Sigmoid colon (tissue), 7 donors: ENCODE measurements around the gene GRM7. TPM values are rescaled to one million over a fixed set of nuclear protein-coding genes. Genes with fewer than 3 reads are reported as not detected.

Experiments
- DNase-seq: peaks from one replicate; pipeline ENCODE4 v3.0.0-alpha.2; 2019
- H3K27ac ChIP-seq, 4 donors: fragments of 200-600 bp; sonication (generic); one replicate each; pipeline ENCODE4 v1.5.1; 2016 to 2019; ENCODE audit warnings: mild to moderate bottlenecking in 1 of 4
- H3K27me3 ChIP-seq, 3 donors: fragments of 200-600 bp; sonication (generic); one replicate each; pipeline ENCODE4 v1.5.1; 2019; ENCODE audit warnings: mild to moderate bottlenecking in 1 of 3
- H3K36me3 ChIP-seq, 4 donors: fragments of 200-600 bp; sonication (generic); one replicate each; pipeline ENCODE4 v1.5.1; 2016 to 2019
- H3K4me1 ChIP-seq, 4 donors: fragments of 200-600 bp; sonication (generic); one replicate each; pipeline ENCODE4 v1.5.1; 2017 to 2019
- H3K4me3 ChIP-seq, 4 donors: fragments of 200-600 bp; sonication (generic); one replicate each; pipeline ENCODE4 v1.5.1; 2017 to 2019; ENCODE audit warnings: mild to moderate bottlenecking in 2 of 4, moderate library complexity in 1 of 4
- H3K9me3 ChIP-seq, 4 donors: fragments of 200-600 bp in 3 of 4; sonication (generic) in 3 of 4; one replicate each; pipeline versions ENCODE4 v1.5.1 to v1.6.1; 2013 to 2019
- CTCF ChIP-seq, 4 experiments: fragments of 450-650 bp in 3 of 4; fragments of 200-600 bp in 1 of 4; IDR thresholded peaks; one replicate each; pipeline ENCODE4 v1.5.1; 2016 to 2019; ENCODE audit warnings: antibody characterized with exemption in 4 of 4, mild to moderate bottlenecking in 3 of 4, moderate library complexity in 2 of 4
- EP300 ChIP-seq, 4 donors: sonication (generic); formaldehyde crosslinking; IDR thresholded peaks; one replicate each; pipeline ENCODE4 v1.6.1; 2017; ENCODE audit warnings: antibody characterized with exemption in 4 of 4
- POLR2A ChIP-seq, 2 donors: fragments of 450-650 bp; IDR thresholded peaks; one replicate each; pipeline ENCODE4 v1.6.1; 2016; ENCODE audit warnings: antibody characterized with exemption in 2 of 2, mild to moderate bottlenecking in 2 of 2, moderate library complexity in 2 of 2
- POLR2AphosphoS5 ChIP-seq, 4 donors: sonication (generic); formaldehyde crosslinking; IDR thresholded peaks; one replicate each; pipeline ENCODE4 v1.6.1; 2017; ENCODE audit warnings: antibody characterized with exemption in 4 of 4
- WGBS, 2 donors: extraction: QIAGEN DNeasy Blood & Tissue Kit; methylation state at CpG; one replicate each; pipeline ENCODE4 v1.1.7; 2013; 5-methylcytosine and 5-hydroxymethylcytosine counted together
- intact Hi-C: fragments of 100-400 bp; cut with DNase I; formaldehyde crosslinking; loops from one replicate; pipeline ENCODE4 v1.15.1; 2023
- polyA plus RNA-seq, 3 donors: library from polyadenylated mRNA; stranded (reverse); fragments of 200-250 nt; gene quantifications; one replicate each; pipeline ENCODE4 v1.2.3, GENCODE V29; 2013
- total RNA-seq, 4 donors: library from RNA; depleted of rRNA; stranded (reverse); fragments of >200 nt; gene quantifications; one replicate each; pipeline ENCODE4 v1.1.0, GENCODE V29; 2016
- donor health status: healthy with polysubstance abuse.
- donor health status: Bipolar disorder and iron deficiency.
- donor health status: healthy.

Gene GRM7
- total and polyA plus RNA-seq, 7 donors = 0.09 to 0.71 (median 0.22) TPM; not detected in 3

- intact Hi-C loops = no loop called here
- Histone ChIP-seq H3K27ac (no peak overlapping the region), H3K27me3 (no peaks in the 10 kb centered on the region), H3K9me3 (no peaks in the 10 kb centered on the region), H3K36me3 (no peaks in the 10 kb centered on the region), H3K4me3 (no peak overlapping the region), H3K4me1 (no peaks in the 10 kb centered on the region)
- WGBS, 2 donors = 71 to 75% methylated on average over 6 of the region's 6 CpGs
- DNase-seq = no peak
- no peak for TF ChIP-seq EP300 (IDR thresholded peaks at IDR 0.05)
- TF ChIP-seq CTCF (IDR thresholded peaks at IDR 0.05) = no peak
- no peak for TF ChIP-seq POLR2AphosphoS5 (IDR thresholded peaks at IDR 0.05)
- no peak for TF ChIP-seq POLR2A (IDR thresholded peaks at IDR 0.05)
Observed at GRCh38 chr3:7447197-7447769, 586.4 kb downstream of the GRM7 start.

- Histone ChIP-seq H3K4me1 (no peaks in the 10 kb centered on the region), H3K27me3 (no peaks in the 10 kb centered on the region), H3K27ac (no peak overlapping the region), H3K4me3 (no peak overlapping the region), H3K36me3 (no peaks in the 10 kb centered on the region), H3K9me3 (no peaks in the 10 kb centered on the region)
- TF ChIP-seq CTCF (IDR thresholded peaks at IDR 0.05) = no peak
- TF ChIP-seq EP300 (IDR thresholded peaks at IDR 0.05) = no peak
- TF ChIP-seq POLR2AphosphoS5 (IDR thresholded peaks at IDR 0.05) = no peak
- TF ChIP-seq POLR2A (IDR thresholded peaks at IDR 0.05) = no peak
- 92 to 96% methylated on average over 2 of the region's 2 CpGs for whole genome bisulfite sequencing, 2 donors
- intact Hi-C loops = no loop called here
- no peak for DNase-seq
Observed at GRCh38 chr3:7456386-7456785, 595.5 kb downstream of the GRM7 start.

GRCh38 chr3:7461202-7461825 lies 600.4 kb downstream of the GRM7 start:
- Histone ChIP-seq H3K27ac (no peak overlapping the region), H3K9me3 (no peaks in the 10 kb centered on the region), H3K36me3 (no peaks in the 10 kb centered on the region), H3K27me3 (no peaks in the 10 kb centered on the region), H3K4me3 (no peak overlapping the region), H3K4me1 (no peaks in the 10 kb centered on the region)
- intact Hi-C loops = no loop called here
- no peak for DNase-seq
- TF ChIP-seq POLR2A (IDR thresholded peaks at IDR 0.05) (no peak), EP300 (IDR thresholded peaks at IDR 0.05) (no peak), POLR2AphosphoS5 (IDR thresholded peaks at IDR 0.05) (no peak), CTCF (IDR thresholded peaks at IDR 0.05) (no peak)
- 46 to 77% methylated on average over 8 of the region's 8 CpGs for WGBS, 2 donors

GRCh38 chr3:7469866-7470265 lies 609.0 kb downstream of the GRM7 start:
- Histone ChIP-seq H3K4me3 (no peak overlapping the region), H3K4me1 (no peaks in the 10 kb centered on the region), H3K27me3 (no peaks in the 10 kb centered on the region), H3K9me3 (no peaks in the 10 kb centered on the region), H3K27ac (no peak overlapping the region), H3K36me3 (no peaks in the 10 kb centered on the region)
- intact Hi-C loops = no loop called here
- TF ChIP-seq EP300 (IDR thresholded peaks at IDR 0.05) (no peak), POLR2AphosphoS5 (IDR thresholded peaks at IDR 0.05) (no peak), CTCF (IDR thresholded peaks at IDR 0.05) (no peak), POLR2A (IDR thresholded peaks at IDR 0.05) (no peak)
- DNase-seq = no peak
- WGBS, 2 donors = 94 to 96% methylated on average over 2 of the region's 2 CpGs
